ENCODE data around the gene AUTS2.

GRCh38 chr7:70402069-70402468, 803.8 kb downstream of the AUTS2 start:
- TF ChIP-seq CTCF (IDR thresholded peaks at IDR 0.05; ENCODE audit: poor library complexity, severe bottlenecking) (no peak), MXI1 (conservative IDR thresholded peaks at IDR 0.05; ENCODE audit: poor library complexity, severe bottlenecking) (no peak), EZH2 (IDR thresholded peaks at IDR 0.05; ENCODE audit: borderline replicate concordance, insufficient read depth, low read length, poor library complexity, severe bottlenecking) (no peak), EP300 (conservative IDR thresholded peaks at IDR 0.05; ENCODE audit: poor library complexity, severe bottlenecking) (no peak), TAF1 (IDR thresholded peaks at IDR 0.05; ENCODE audit: low read depth) (no peak), REST (IDR thresholded peaks at IDR 0.05; ENCODE audit: borderline replicate concordance) (no peak)
